K562 (cell line): ENCODE results near the gene CALML4. TPM values are rescaled to one million over a fixed set of nuclear protein-coding genes. Genes with fewer than 3 reads are reported as not detected.

Experiments used
- BACH1 ChIP-seq: fragments of 200-800 bp; sonication (Bioruptor generic); IDR thresholded peaks from 2 replicates; pipeline ENCODE4 v1.6.1; 2016; ENCODE audit warnings: missing genetic modification characterization, missing compliant biosample characterization
- CBFB ChIP-seq: sonication (generic); formaldehyde crosslinking; IDR thresholded peaks from 2 replicates; pipeline ENCODE4 v1.4.0; 2020; ENCODE audit warnings: mild to moderate bottlenecking, missing genetic modification reagents
- CEBPZ ChIP-seq: fragments of 150-350 bp; IDR thresholded peaks from 2 replicates; pipeline ENCODE4 v1.6.1; 2014; ENCODE audit warnings: low read depth, mild to moderate bottlenecking, low read length, borderline replicate concordance
- E2F3 ChIP-seq: fragments of 250-450 bp; sonication (Bioruptor Pico); IDR thresholded peaks from 2 replicates; pipeline ENCODE4 v1.4.0; 2020; ENCODE audit warnings: mild to moderate bottlenecking
- MTA1 ChIP-seq: fragments of 450-650 bp; IDR thresholded peaks from 2 replicates; pipeline ENCODE4 v1.6.1; 2017; ENCODE audit warnings: borderline replicate concordance
- NR2F6 ChIP-seq: fragments of 450-650 bp; formaldehyde crosslinking; IDR thresholded peaks from 2 replicates; pipeline ENCODE4 v1.4.0; 2020; ENCODE audit warnings: mild to moderate bottlenecking
- RREB1 ChIP-seq: fragments of 250-450 bp; sonication (Bioruptor Pico); IDR thresholded peaks from 2 replicates; pipeline ENCODE4 v1.4.0; 2020
- TAF7 ChIP-seq: fragments of 450-650 bp; IDR thresholded peaks from 2 replicates; pipeline ENCODE4 v1.6.1; 2016; ENCODE audit warnings: missing genetic modification characterization, missing compliant biosample characterization
- TBP ChIP-seq: optimal IDR thresholded peaks from 2 replicates; pipeline ENCODE3; 2011; ENCODE audit warnings: low read depth, low read length, improper control_type of control experiment
- XRCC5 ChIP-seq: fragments of 200-400 bp; formaldehyde crosslinking; IDR thresholded peaks from 2 replicates; pipeline ENCODE4 v1.6.1; 2017; ENCODE audit warnings: low read depth, mild to moderate bottlenecking, low read length
- ZNF740 ChIP-seq, 3 experiments: fragments of 200-800 bp in 1 of 3; sonication (Bioruptor generic) in 1 of 3; sonication (generic) in 1 of 3; formaldehyde crosslinking in 1 of 3; IDR thresholded peaks; 2 replicates each; pipeline versions ENCODE4 v1.6.1 to v1.8.0; 2016 to 2022; ENCODE audit warnings: mild to moderate bottlenecking in 2 of 3, missing compliant biosample characterization in 2 of 3, missing genetic modification characterization in 2 of 3, missing genetic modification reagents in 1 of 3
- ZNF778 ChIP-seq: fragments of 450-650 bp; formaldehyde crosslinking; IDR thresholded peaks from 2 replicates; pipeline ENCODE4 v1.4.0; 2020; ENCODE audit warnings: mild to moderate bottlenecking, moderate library complexity
- polyA plus RNA-seq, 8 experiments: library from polyadenylated mRNA; depleted of rRNA in 4 of 8; stranded (reverse) in 5 of 8; unstranded in 3 of 8; fragments of >200 nt; fragmentation: Nextera tagmentation in 2 of 8; fragmentation: Illumina TruSeq in 1 of 8; extraction: Ambion mirVana in 2 of 8; extraction: Trizol in 1 of 8; gene quantifications; 2 replicates each; pipeline versions ENCODE4 v1.2.1 to v1.2.3, GENCODE V29; 2011 to 2014; ENCODE audit warnings: inconsistent platforms in 1 of 8, missing spikeins in 1 of 8
- total RNA-seq, 7 experiments: library from RNA; depleted of rRNA in 6 of 7; stranded (reverse); fragments of >200 nt in 6 of 7; fragmentation: Illumina TruSeq in 2 of 7; extraction: Trizol in 2 of 7; gene quantifications; 2 replicates each; pipeline versions ENCODE4 v1.2.1 to v1.2.3, GENCODE V29; 2011 to 2021; ENCODE audit warnings: low replicate concordance in 1 of 7

The CALML4 gene
- total and polyA plus RNA-seq, 9 of the 15 experiments (the other 6 are each of a cell fraction or from before 2014, with no cell fraction given): 2.8 to 30.6 (median 15.5) TPM

DNA sequence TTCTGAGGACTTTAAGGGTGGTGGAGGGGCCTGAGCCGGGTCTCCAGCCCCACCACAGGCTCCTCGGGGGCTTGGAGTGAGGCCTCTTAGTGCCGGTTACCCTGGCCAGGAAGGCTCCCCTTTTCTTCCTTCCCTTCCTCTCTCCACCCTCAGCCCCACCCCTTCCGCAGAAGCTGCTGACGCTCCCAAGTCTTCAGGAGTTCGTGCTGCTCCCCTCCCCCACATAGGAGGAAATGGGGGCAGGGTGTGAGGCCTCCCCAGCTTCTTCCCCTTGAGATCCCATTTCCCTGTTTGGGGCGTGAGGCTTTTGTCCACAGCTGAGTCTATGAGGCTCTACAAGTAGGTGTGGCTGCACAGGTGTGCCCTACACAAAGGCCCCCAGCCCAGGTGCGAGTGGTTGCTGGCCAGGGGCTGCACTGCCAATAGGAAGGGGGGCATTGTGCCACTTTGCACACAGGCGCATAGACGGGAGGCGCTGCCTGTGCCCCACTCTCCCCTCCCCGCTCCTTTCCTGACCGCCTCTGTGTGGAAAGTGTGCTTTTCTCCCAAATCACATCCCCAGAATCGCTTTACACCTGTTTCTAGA lies 915 bp upstream of the CALML4 start (continued):
- TF ChIP-seq XRCC5: no peak
- no peak for TF ChIP-seq TBP
- TF ChIP-seq MTA1: no peak
- TF ChIP-seq ZNF740 (CRISPR knock-in tag; IDR thresholded peaks at IDR 0.05): no peak
- no peak for TF ChIP-seq ZNF740 (tag; IDR thresholded peaks at IDR 0.05)
- no peak for TF ChIP-seq RREB1 (CRISPR knock-in tag)
- TF ChIP-seq NR2F6 (CRISPR knock-in tag): no peak
- no peak for TF ChIP-seq CEBPZ
- no peak for TF ChIP-seq TAF7 (tag)
- no peak for TF ChIP-seq ZNF778 (CRISPR knock-in tag)
- no peak for TF ChIP-seq E2F3 (CRISPR knock-in tag)
- no peak for TF ChIP-seq CBFB
- no peak for TF ChIP-seq BACH1 (tag)
